HG03460 (cell line): ENCODE results near the gene BCAS3.

Source experiments
- ATAC-seq: cut with Tn5 transposase; IDR thresholded peaks from one replicate; pipeline ENCODE4 v1.9.1; 2021; ENCODE audit not compliant: unreplicated experiment

The BCAS3 gene

DNA sequence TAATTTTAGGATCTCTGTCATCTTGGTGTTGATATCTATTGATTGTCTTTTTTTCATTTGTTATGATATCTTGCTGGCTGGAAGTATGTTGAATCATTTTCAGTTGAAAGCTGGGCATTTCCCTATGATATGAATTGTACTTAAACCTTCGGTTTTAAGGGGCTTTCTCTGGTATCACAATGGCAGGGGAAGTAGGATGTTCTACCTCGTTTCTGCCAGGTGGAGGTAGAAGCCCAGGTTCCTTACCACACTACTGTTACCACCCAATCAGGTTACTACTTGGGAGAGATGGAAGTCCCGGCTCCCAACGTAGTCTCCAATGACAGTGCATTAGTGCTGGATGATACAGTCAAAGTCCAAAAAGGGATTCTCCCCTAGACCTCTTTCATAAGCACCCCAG lies 440.3 kb downstream of the BCAS3 start:
- ATAC-seq, result no peak

DNA sequence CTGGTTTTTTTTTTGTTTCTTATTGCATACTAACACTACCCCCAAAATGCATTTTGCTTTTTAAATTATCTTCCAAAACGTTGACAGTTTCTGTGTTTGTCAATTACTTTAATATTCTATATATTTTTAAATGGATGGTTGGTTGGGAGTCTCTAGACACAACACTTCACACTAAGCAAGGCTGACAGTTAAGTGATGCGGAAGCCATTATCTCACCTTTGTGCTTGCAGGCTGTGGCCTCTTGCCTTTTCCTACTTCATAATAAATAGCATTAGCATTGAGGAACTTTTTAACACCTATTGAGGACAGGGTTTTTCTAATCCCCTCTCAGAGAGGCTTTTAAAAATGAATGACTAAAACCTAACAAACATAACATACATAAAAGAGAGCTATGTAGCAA lies 441.2 kb downstream of the BCAS3 start:
- no peak for ATAC-seq

DNA sequence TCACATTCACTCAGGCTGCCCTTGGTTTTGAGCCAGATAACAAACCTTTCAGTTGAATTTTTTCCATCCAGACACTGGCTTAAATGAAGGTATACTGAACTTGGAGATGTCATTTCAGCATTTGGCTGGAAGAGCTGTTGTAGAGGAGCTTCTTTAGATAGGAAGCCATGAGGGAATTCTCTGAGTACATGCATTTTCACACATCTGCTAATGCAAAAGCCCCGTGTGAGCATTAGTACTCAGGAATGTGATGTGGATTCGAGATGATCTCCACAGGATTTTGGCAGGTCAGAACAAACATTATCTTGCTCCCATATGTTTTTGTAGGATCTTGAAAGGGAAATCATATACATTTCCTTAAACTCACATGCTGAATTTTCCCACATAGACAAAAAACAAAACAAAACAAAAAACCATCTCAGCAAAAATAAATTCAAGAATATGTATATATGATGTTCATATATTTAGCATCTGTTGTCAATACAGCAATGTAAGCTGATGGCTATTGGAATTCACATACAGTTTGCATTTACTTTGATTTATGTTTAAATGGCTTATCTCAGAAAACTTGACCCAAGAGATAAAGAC lies 444.8 kb downstream of the BCAS3 start:
- no peak for ATAC-seq

DNA sequence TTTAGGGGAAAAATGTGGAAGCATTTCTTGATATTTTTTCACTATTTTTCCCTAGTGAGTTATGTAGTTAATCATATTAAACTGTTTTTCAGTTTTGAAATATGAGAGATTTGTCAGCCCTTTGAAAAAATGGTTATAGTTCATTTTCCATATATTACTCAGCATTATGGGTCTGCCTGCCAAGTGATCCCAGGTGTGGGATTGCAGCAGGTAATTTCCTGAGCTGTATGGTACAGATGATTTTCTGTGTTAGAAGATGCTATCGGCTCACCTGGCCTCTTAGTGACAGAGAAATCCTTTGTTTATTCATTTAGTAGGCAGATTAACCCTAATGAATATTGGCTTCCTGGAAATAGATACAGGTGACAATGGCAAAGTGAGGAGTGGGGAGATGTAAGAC lies 446.9 kb downstream of the BCAS3 start:
- no peak for ATAC-seq

DNA sequence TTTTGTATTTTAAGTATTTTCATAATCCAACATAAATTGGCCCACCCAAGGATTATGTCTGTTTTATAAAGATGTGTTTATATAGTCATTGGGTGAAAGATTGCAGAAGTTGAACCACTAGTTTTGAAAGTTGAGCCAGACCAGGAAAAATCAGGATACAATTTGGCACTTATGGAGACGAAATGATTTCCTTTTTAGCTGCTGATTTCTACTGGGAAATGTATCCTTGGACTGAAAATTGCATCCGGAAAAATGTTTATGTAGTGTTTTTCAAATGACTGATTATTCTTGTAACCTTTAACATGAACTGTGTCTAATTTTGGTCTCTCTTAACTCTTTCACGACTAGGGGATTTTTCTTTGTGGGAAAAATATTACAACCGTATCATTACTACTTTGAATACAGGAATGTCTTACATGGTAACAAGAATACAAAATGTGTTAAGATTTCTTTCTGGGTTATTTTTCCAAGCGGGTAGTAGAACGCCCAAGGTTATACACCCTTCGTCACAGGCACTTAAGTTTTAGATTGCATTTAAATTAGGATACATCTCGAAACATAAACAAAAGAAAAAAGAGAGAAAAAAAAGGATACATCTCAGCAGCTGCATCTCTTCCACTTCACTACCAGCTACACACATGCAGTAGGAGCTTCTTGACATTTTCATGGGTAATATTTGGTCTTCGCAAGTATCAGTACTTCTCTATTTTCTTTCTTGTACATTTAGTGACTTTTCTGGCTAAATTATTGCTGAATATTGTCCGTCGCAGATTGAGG lies 449.0 kb downstream of the BCAS3 start:
- no peak for ATAC-seq

DNA sequence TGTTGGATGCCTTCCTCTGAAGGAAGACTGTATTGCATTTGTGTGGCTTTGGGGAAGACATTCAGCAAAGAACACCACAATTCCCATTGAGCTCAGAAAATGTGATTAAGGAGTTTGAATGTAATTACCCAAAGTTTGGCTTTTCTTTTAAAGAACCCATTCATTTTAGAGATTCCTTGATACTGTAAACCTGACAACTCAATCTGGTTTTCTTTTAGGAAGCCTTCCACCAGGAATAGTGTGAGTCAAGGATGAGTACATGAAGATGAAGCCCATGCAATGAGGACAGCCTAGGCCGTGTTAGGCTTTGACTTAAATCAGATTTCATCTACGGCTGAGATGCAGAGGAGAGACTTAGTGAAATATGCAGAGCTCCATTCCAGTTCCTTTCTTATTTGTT lies 450.3 kb downstream of the BCAS3 start:
- ATAC-seq, result no peak

DNA sequence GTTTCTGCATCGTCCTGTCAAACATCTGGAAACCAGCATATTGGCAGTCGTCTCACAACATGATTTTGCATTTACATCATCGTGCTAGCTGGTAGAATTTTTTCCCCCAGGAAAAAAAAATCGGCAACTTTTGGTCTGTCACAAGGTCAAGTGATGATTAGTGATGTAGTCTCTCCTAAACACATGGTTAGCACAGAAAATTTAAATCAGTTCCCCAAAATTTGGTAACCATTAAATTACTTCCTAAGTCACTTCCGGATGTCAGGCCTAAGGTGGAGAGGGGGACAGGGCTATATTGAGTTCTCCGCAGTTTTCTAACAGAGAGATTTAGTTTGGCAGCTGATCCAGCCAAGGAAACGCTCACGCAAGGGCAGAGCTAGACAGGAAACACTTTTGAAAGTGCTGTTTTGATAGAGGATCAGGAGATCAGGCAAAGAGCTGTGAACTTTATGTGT lies 451.0 kb downstream of the BCAS3 start:
- no peak for ATAC-seq

DNA sequence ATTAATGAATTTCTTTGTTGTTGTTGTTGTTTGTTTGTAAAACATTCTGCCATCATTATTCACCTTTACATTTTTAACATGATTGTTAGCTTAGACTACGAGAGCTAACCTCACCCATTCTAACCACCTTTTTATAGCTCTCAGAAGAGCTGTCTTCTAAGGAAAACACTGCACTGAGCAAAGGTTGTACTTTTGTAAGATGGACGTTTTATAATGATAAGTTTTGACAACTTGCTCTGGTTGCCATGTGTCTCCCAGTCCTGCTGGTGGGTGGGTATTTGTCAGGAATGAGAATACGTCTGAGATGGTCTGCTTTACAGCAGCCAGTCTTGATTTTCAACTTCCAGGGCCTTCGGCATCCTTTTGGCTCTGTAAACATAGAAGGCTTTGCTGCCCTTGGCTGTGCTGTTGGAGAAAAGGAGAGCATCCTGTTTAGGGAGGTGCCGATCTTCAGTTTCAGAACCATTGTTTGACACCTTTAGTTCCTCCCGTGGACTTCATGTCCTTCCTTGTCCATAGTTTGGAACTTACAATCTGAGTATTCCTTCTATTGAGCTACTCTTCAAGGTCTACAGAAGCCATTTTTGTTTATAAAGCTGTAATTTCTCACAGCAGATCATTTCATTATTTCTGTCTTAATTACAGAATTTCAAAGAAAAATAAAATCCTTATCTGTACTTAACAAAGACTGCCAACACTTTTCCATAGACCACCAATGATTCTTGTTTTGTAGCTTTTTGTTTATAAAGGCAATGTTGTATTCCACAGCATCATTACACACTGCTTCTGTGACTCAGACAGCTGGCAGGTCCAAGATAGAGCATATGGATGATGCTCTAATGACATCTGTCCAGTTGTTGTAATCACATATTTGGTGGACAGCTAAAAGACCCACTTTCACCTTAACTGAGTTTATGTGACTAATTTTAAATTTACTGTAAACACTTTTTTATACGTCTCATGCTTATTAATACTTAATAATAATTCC lies 451.9 kb downstream of the BCAS3 start:
- ATAC-seq, result no peak

DNA sequence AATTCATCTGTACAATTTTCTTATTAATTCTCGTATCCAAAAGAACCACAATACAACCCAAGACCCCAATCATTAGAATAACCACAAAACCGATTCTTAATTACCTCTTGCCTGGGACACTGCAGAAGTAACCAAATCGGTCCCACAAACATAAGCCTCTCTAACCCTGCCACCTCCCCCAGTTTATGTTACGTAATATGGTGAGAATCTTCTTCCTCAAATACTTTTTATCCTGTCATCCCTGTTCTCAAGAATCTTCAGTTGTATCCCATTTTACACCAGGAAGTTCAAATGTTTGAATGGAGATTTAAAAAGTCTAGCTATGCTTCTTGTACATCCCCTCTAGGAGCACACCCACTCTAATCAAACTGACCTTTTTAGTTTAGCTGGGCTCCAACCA lies 452.7 kb downstream of the BCAS3 start:
- no peak for ATAC-seq

DNA sequence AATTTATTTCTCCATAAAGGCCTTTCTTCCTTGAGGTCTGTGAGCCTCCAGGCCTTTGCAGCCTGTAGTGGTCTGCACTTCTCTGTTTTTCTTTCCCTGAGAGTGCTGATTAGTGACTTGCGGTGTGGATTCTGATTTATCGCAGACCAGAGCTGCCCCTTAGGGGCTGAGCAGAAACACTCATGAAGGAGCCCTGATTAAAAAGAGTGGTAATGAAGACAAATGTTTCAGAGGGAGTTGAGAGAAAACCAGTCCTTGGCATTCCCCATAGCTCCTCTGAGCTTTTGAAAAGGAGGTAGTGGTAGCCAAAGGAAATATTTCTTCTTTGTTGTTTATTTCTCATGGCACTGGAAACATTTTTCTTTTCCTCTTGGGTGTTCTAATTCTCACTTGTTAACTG lies 453.9 kb downstream of the BCAS3 start:
- no peak for ATAC-seq

DNA sequence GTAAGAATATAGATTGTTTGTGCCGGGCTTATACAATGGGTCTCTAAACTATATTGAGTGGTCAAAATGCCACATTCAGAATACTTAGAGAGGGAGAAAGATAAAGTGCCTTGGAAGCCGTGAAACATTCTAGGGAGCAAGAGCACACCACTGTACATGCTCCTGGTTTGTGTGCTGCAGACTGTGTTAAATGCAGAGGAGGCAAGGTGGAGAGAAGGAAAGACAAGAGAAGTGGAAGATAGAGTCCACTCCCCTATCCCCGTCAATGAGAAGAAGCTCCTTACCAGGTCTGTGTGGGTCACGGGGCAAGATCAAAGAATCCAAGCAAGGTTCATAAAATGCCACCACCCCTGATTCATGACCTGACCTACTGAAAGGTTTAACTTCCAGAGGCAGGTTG lies 454.9 kb downstream of the BCAS3 start:
- no peak for ATAC-seq

DNA sequence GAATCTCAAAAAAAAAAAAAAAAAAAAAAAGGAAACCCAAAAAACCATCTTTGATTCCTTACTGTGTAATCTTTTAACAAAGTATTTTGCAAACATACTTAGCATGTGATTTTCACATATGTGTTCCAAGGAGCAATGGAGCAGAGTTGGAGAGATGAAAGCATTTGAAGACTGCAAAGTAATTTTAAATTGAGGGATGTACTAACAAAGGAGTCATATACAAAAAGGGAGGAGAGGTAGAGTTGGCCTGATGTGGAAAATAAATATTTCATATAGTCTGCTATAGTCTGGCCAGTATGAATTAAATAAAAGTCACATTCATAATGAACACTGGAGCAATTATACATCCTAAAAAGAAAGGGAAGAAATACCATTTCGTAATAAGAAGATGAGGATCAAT lies 456.2 kb downstream of the BCAS3 start:
- ATAC-seq, result no peak

DNA sequence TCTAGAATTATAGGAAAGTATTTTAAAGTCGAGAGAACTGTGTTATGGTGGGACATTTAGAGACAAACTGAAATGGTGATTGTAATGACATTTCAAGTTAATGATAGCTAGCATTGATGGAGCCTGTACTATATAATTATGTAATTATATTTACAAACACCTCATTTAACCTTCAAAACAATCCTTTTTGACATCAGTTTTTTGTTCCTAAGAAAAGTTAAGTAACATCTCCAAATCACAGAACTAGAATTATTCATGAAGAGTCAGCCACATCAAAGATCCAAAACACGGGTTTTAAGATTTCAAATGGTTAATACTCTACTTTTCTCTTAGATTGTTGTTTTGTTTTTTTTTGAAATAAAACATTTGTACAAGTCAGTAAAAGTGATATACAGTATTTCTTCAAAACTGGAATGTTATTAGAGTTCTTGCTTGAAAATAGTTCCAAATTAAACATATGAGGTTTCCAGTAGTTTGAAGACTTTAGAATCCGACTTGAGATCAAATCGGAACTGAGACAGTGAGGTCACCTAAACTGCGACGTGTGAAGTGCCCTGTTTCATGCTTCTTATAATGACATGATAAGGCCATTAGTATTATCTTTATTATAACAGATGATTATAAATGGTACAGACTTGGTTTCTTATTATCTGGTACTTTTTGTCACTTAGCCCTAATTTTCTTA lies 457.0 kb downstream of the BCAS3 start:
- ATAC-seq, result no peak

DNA sequence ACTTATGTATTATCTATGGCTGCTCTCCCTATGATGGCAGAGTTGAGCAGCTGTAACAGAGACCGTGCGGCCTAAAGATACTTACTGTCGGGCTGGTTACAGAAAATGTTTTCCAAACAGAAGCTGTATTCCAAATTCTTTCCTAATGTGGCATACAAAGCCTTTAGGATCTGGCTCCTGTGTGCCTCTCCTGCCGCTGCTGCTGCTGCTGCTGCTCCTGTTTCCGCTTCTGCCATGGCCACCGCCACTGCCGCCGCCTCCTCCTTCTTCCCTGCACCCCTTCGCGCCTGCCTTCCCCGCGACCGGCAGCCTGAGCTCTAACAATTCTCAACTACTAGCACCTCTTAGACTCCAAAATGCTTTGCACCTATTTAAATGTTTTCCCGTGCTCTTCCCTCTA lies 458.1 kb downstream of the BCAS3 start:
- no peak for ATAC-seq

DNA sequence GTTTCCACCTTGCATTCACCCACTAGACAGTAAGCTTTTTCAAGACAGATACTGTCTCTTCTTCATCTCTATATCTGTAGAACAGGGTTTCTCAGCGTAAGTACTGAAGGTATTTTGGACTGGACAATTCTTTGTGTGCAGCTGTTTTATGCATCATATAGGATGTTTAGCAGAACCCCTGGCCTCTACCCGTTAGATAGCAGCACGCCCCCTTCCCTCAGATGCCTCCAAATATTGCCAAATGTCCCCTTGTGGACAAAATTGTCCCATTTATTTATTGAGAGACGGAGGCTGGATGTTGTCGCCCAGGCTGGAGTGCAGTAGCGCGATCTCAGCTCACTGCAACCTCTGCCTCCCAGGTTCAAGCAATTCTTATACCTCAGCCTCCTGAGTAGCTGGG lies 458.6 kb downstream of the BCAS3 start:
- ATAC-seq, result no peak

DNA sequence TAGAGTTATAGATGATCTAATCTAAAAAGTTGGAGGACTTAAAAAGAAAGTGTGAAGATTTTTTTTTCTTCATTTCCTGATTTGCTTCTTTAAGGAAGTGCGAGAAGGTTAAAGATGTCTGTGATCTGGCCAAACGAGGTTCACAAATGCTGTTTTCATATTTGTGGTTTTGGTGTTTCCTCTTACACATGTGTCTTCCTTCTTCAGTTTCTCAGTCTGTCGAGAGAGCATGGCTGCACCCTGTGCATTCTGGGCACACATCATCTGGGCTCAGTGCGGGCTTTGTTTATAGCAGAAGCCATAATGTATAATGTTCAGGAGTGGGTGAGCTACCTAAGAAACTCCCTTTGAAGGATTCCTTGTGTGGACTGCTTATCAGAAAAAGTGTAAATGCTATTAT lies 461.6 kb downstream of the BCAS3 start:
- ATAC-seq, result peak; percentile 93

DNA sequence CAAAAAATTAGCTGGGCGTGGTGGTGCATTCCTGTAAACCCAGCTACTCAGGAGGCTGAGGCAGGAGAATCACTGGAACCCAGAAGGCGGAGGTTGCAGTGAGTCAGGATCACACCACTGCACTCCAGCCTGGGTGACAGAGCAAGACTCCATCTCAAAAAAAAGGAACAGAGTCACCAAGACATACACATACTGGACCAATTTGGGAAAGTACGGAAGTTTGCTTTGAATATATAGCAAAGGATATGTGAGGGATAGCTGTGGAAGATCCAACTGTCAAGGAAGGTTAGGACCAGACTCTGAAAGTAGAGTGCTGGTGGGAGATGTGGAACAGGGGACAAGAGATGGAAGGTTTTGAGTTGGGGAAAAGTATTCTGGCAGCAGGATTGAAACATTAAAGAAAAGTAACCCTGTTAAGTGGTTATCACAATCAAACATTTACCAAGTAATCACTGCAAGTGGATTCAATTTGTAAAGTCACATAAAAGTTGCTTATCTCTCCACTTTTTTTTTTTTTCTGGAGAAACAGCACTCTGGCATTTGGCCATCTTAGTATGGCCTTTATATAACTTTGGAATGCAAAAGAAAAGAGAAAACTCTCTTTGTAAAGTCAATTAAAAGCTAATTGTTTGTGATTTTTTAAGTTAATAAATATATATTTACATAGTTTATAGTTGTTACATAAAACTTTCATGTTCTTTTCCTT lies 462.6 kb downstream of the BCAS3 start:
- ATAC-seq, result no peak

DNA sequence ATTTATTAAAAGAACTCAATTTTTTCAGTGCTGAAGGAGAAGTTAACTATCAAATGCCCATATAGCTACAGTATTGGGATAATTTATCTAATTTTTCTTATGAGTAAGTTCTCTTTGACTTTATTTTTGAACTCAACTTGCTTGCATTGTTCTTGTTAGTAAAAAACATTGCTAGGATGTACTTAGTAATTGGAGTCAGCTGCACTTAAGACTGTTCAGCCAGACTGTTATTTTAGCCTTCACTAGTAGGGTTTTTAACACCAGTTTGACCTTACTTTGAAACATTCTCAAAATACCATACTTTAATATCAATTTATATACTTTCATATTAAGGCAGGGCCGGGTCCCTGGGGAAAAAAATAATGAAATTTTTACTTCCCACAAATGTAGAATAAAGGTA lies 465.4 kb downstream of the BCAS3 start:
- ATAC-seq, result no peak

DNA sequence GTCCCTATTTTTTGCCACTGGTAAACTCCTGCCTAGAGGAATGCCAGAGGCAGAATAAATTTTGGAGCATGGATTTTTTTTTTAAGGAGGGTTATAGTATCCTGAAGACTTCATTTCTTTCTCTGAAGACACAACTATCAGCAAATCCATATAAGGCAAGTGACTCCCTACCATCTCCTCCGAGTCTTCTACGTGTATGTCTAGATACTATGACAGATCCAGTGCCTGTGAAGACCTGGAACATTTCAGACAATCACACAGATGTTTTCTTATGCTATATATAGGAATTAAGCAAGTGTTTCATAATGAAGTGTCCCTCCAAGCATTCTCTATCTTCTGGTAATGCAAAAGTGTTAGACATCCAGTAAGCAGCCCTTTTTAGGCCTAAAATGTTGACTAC lies 466.5 kb downstream of the BCAS3 start:
- no peak for ATAC-seq
